HG03039 (cell line): ENCODE results near the gene EFNA5.

Experiments used
- ATAC-seq: cut with Tn5 transposase; IDR thresholded peaks from one replicate; pipeline ENCODE4 v1.9.1; 2021; ENCODE audit warnings: mild to moderate bottlenecking, moderate library complexity; ENCODE audit not compliant: unreplicated experiment

The EFNA5 gene

DNA sequence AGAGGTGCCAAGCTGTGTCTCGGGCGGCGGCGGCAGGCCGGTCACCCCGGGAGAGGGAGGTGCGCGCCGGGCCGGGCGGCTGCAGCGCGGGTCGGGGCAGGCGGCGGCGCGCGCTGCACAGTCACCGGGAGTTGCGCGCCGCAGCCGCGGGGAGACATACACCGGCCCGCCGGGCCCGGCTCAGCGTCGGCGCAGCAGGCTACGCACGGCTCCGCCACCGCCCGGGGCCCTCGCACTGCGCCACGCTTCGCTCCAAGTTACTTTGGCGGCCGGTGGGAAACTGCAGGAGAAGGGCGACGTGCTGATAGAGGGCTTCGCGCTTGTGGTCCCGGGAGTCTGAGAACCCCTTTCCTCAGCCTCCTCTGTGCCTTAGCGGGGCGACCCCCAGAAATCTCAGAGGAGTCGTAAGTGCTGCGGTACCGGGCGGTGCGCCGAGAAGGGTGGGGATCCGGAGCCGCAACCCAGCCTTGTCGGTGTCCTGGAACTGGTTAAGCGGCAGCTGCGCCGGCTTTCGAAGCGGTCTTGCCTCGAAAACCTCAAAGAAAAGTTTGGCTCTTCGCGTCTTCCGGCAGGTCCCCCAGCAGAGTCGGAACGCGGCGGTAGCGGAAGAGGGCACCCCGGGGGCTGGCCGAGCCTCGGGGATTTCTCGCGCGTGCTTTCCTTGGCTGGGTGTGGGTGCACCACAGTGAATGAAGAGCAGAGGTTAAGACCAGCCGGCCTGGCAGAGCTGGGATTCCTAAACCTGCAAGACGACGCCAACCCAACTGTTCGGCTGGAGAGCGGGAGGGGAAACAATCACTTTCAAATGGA is at the start of gene EFNA5:
Gene EFNA5, minus strand, starts transcription at position 6 of the 810 bp plus-strand sequence.
- ATAC-seq = no peak

DNA sequence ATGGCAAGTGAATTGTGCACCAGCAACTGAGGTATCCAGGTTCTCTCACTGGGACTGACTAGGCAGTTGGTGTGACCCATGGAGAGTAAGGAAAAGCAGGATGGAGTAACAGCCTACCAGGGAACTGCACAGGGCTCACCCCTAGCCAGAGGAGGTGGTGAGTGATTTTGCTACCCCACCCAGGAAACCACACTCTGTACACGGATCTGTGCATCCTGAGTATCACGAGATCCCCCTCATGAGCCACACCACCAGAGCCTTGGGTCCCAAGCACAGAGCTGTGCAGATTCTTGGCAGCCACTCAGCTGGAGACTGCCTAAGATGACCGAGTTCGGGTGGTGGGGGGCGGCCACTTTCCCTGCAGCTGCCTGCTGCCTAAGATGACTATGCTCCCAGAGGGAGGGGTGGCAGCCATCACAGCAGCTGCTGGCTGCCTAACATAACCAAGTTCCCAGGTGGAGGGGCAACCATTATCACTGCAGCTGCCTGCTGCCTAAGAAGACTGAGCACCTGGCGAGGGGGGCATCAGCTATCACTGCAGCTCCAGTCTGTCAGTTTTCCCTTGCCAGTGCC is 48.4 kb upstream of the EFNA5 start:
- ATAC-seq = no peak

DNA sequence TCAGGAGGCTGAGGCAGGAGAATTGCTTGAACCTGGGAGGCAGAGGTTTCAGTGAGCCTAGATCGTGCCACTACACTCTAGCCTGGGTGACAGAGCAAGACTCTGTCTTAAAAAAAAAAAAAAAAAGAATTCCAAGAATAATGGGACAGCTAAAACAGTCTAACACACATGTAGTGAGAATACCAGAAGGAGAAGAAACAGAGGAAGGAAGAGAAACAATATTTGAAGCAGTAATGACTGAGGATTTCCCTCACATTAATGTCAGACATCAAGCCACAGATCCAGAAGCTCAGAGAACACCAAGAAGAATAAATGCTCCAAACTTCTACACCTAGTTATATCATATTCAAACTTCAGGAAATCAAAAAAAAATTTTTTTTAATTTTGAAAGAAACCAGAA is 47.1 kb upstream of the EFNA5 start:
- no peak for ATAC-seq

DNA sequence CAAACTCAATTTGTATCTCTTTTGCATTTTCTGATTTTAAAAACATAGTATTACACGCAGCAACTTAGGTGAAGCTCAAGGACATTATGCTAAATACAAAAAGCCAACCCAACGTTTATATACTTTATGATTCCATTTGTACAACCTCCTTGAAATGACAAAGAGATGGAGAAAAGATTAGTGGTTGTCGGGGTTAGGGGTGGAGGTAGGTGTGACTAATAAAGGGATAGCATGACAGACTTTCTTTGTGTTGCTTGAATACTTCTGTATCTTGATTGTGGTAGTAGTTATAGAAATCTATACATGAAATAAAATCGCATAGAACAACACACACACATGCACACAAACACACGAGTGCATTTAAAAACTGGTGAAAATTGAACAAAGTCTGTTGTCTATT is 42.5 kb upstream of the EFNA5 start:
- no peak for ATAC-seq

DNA sequence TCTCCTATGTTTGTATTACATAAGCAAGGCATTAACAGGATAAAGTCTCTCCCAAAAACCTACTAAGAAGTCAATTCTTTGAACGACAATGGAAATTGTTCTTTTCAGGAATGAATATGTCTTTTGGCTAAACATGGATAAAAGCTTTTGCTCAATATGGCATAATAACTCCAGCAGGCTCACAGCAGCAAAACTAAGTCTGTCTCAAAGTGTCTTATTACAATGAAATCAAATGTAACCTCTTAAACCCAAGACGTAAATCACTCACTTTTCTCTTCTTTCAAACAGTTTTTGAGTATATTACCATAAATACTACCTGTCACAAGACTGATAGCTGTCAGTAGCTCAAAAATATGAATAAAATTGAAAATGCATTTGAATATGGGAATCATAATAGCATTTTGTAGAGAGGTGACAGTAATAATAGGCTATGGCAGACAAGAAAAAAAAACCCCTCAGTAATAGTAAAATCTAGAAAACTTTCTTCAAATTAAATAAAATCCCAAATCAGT is 41.7 kb upstream of the EFNA5 start:
- ATAC-seq = no peak

DNA sequence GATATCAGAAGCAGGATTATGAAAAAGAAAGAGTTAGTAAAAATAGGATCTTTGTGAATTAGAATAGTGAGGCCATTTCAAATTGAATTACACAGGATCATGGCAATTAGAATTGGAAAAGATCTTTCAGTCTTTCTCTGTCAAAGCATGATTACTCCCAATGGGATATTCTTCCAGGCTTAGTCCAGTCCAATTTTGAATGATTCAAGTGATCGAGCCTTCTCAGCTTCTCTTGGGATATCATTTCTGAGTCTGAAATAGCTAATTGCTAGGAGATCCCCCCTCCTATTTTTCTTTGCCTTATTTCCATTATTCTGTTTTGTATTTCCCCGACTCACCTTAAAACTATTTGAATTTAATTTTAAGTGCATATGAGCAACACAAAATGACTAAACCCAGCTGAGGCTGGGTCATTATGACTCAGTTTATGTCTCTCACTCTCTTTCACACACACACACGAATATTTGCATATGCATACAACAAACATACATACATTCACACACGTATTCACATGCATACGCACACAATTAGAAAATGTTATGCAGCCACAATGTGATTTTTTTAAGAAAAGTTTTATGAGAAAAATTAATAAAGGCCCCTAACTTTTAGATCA is 34.8 kb upstream of the EFNA5 start:
- ATAC-seq = no peak

DNA sequence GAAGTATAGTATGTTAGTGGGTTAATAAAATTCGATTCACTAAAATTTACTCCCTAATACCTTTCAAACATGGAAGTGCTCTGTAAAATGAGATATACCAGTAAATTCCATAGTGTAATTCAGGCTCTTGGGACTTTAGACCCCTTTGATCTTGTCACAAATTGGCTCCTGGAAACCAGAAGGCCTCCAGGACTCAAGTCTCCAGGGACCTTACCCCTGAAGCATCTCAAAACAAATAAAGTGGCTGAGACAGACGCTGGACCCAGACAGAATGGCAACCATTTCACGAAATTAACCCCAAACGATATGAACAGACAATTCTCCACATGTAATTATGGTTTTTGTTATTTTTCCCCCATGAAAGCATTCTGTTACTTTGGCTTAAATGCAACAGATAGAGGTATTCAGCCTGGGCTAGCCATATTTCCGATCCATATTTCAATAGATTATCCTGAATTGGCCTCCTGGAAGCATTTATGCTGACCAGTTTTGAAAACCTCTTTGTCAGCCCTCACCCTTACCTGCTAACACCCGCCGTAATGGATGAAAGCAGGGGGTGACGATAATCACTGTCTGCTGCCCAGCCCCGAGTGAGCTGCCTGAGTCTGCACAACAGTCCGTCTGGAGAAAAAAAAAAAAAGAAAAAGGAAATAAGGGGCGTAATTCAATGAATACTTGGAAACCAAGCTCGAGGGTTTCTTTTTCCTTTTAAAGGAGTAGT is 34.1 kb upstream of the EFNA5 start:
- no peak for ATAC-seq

DNA sequence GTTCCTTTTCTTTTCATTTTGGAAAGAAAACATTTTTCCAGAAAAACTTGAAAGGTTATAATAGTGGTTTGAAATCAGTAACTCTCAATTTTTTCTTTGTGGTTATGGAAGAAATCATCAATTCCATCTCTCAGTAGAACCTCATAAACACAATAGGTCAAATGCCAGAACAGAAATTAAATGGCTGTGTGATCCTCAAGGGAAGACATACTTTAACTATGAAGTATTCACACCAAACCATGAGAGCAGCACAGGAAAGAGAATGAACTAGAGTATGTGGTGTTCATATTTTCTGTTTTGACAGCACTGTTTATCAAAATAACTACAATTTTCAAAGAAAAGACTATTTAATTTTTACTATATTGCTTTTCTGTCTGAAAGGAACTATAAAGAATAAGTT is 29.7 kb upstream of the EFNA5 start:
- ATAC-seq = no peak

DNA sequence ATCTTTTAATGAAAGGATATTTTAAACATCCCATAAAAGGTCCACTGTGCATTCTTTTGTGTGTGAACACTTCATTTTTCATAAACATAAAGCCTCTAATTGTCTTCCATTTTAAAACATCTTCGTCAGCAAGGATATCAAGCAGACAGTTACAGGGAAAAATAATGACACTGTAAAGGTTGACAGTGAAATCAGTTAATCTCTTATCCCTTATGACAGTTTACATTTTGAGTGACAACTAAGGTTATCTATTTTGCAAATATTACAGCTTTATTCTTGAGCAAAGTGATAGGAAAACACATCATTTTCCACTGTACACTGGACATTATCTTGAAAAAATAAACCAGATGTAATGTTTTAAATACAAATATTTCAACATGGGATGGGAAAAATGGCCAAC is 28.7 kb upstream of the EFNA5 start:
- ATAC-seq = no peak

DNA sequence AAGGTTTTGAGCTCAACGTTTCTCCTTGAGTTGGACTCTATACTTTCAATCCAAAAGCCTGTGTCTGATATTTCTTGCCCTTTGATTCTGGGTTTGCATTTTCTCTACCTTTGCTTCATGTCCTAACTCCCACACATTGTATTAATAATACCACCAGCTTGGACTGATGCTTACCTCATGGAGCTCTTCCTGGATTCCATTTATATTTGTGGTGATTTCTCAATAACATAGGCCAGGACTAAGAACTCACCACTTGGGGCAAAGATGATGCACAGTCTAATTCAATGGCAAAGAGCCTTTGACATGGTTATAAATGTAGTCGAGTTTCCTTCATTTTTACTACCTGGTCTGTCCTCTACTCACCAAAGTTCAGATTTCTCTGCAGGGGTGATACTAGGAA is 27.5 kb upstream of the EFNA5 start:
- no peak for ATAC-seq

DNA sequence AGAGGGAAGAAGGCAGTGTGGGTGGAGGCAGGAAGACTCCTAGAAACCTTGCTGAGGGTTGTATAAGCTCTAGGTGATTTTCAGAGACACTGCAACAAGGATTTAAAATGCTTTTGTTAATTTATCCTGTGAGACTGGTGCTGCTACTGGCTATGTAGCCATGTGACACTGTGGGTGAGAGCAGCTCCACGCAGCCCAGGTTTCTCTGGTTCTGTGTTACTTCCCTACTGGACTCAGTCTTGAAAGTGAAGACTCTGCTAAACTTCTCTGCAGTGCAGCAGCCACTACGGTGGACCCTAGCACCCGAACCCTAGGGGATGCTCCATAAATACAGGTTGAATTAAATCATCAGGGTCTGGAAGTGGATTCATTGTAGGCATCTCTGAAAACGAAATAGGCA is 25.8 kb upstream of the EFNA5 start:
- ATAC-seq = no peak

DNA sequence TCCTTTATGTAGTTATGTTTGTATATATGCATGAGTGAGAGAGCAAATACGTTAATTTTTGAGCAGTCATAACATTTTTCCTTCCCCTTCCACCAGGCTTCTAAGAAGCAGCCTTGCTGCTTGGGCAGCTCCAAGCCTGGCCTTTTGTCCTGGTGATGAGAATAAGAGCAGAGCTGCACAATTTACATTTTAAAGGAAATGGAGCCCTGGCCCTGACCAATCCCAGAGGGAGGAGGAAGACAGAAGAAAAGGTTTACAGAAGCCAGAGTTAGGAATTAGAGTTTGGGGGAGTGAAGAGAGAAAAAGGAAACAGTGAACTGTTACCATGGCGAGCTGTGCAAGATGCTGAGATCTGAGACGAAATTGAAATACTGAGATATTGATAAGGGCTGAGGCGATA is 25.3 kb upstream of the EFNA5 start:
- no peak for ATAC-seq

DNA sequence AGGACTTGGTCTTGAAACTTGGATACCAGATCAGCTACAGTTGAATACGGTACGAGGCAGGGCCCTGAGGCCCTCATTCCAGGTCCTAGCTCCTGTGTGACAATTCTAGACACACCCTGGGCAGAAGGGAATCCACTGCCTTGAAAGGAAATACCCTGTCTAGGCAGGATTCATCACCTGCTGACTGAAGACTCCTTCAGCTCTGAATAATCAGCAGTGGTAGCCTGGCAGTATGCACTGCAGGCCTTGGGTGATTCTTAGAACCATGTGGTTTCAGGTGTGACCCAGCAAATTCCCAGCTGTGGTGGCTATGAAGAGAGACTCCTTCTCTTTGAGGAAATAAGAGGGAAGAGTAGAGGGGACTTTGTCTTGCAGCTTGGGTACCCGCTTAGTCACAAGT is 17.2 kb upstream of the EFNA5 start:
- no peak for ATAC-seq

DNA sequence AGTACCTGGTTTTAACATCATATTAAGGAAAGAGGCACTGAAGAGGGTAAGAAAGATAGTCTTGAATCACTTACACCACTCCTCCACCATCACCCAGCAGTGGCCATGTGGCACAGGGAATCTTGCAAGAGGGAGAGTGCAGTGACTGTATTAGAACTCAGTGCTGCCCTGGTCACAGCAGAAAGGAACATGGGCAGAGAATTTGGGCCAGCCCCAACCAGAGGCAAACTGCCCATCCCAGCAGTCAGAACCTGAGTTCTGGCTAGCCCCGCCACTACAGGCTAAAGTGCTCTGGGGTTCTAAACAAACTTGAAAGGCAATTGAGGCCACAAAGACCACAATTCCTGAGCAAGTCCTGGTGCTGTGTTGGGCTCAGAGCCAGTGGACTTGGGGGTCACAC is 16.7 kb upstream of the EFNA5 start:
- no peak for ATAC-seq

DNA sequence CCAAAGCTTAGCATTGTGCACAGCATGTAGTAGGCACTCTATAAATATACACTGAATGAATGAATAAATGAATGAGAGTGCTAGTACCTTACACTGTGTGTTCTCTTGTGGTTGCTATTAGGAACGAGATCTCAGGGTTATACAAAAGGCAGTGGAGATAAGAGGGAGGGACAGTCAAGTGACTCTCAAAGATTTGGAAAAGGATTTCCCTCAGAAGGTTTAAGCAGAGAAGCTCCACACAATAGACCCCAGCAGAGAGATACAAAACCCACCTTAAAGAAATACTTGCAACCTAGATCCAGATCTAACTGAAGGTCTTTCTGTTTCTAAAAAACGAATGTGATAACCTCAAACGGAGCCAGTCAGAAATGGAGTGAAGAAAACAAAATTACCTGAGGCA is 11.8 kb upstream of the EFNA5 start:
- no peak for ATAC-seq

DNA sequence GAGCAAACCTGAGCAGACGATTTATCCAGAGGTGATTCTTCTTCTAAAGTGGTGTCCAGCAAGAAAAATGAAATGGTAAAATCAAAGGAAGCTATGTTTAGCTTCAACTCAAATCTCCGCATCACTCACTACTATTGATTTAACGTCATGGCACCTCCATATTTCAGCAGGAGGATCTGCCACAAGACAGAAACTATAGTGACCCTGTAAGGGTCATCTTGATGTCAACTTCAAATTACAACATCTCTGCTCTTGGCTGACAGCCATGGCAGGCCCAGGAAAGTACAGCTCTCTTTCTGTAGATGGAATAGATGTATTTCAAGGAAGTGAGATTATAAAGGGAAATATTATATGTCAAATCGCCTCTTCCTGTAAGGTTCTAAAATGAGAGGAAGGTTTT is 10.1 kb upstream of the EFNA5 start:
- no peak for ATAC-seq

DNA sequence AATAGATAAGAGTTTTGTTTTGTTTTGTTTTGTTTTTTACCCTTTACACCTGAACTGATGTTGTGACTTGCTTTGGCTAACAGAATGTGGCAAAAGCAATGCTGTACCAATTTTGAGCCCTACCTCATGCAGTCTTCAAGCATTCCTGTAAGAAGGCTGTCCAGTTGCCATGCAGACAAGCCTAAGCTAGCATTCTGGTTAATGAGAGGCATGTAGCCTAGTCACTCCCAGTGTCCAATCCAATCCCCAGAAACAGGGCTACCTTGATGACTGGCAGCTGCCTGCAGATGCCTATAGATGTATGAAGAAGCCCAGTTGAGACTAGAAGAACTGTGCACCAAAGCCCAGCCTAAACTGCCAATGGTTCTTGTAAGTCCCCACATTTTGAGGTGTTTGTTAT is 9.4 kb upstream of the EFNA5 start:
- ATAC-seq = no peak

DNA sequence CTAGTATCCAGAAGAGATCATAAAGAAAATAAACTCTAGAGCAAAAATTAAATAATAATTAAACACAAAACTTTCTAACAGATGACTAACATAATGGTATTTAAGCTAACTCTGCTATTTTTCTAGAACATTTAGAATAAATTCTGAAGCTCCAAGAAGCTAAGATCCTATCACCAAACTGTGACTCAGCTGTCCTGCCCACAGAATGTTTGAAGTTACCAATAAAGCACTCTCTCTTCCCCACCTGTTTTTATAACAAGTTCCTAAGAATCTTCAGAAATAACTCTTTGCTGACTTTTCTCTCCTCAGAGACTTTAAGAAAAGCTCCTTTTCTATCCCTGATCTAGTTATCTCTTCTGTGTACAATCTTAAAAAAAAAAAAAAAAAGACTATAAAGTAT is 6.0 kb upstream of the EFNA5 start:
- no peak for ATAC-seq

DNA sequence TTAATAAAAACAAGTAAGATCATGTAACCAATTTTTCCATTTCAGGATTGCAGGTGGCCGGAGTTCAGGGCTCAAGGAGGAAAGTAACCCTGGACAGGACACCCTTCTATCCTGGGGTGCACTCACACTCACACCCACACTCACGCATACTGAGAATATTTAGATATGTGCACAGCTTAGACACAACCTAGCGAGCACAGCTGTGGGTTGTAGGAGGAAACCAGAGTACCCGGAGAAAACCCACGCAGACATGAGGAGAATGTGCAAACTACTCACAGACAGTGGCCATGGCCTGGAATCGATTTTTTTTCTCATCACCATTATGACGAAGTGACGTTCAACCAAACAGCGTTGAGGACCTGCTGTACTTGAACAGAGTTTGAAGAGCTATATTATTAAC is 4.5 kb upstream of the EFNA5 start:
- no peak for ATAC-seq

DNA sequence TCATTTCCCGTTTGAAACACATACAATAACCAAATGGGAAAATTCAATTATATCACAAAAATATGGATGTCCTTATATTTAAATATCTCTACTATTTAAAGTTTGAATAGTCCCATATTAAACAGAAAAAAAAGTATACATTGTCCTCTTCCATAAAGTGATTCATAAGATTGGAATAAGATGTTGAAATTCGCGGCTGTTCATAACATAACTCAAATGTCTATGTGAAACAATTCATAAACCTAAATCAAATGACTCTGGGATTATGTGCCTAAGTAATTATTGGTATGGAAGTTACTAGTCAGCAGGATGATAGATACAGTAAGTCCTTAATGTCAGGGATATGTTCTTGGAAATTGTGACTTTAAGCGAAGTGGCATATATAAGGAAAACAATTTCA is 3.9 kb upstream of the EFNA5 start:
- ATAC-seq = no peak

DNA sequence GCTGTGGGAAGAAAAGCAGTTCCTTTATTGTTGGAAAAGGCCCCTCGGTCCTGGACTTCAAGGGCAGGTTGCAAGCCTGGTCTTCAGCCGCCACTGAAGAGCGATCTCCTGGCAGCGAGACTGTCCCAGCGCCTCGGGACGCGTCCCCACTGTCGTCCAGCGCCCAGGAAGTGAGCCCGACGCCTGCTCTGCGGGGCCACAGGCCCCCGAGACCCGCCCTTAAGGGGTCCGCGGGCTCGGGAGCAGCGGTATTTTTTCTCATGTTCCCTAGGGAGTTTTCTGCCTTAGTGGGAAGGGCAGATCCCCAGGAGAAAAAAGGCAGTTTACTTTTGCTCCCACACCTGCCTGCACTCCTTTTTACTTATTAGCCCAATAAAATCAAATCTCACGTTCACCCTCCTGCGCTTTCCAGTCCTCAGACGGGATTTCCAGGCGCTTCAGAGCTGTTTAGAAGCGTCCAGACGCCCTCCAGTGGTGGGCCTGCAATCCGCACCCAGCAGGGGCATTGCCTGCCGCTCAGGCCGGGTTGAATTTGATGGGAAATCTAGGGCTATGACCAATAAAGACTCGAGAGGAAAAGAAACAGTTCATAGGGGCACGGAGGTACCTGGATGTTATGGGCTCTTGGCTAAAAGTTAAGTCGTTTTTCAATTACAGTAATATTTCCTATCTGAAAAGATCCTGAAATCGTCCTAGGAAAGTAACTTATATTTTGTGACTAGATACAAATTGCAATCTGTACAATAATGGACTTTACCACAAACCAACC is 2.8 kb upstream of the EFNA5 start:
- ATAC-seq = peak; percentile 85
